Measurements from ENCODE around the gene KYNU.
A peak's percentile ranks its signal among the peaks of the same experiment; 100 is the strongest.

KYNU gene

GRCh38 chr2:142973822-142974207 lies 96.4 kb downstream of the KYNU start:
- no peak for DNase-seq
- Histone ChIP-seq H3K79me2 (ENCODE audit: insufficient read depth, low read length) (no peaks in the 10 kb centered on the region), H3K4me3 (ENCODE audit: low read depth in 1 of 2, low read length in 2 of 2) (no peak overlapping the region), H3K4me1 (ENCODE audit: insufficient read depth, low read length) (no peaks in the 10 kb centered on the region), H4K20me1 (ENCODE audit: insufficient read depth, low read length) (no peaks in the 10 kb centered on the region), H3K27me3 (ENCODE audit: insufficient read depth, low read length, poor library complexity) (no peaks in the 10 kb centered on the region), H3K4me2 (ENCODE audit: insufficient read depth, low read length) (no peak overlapping the region), H3K36me3 (ENCODE audit: insufficient read depth, low read length) (no peaks in the 10 kb centered on the region), H3K9me3 (ENCODE audit: insufficient read depth, low read length, severe bottlenecking) (no peaks in the 10 kb centered on the region), H3K9ac (ENCODE audit: low read depth, low read length) (no peak overlapping the region), H2AFZ (ENCODE audit: low read depth, low read length) (no peak overlapping the region), H3K27ac (ENCODE audit: low read length) (no peak overlapping the region)
- ATAC-seq (ENCODE audit: insufficient read depth, low read depth), result peak; percentile 74
- TF ChIP-seq CTCF (IDR thresholded peaks at IDR 0.05; ENCODE audit: borderline replicate concordance, extremely low read depth, low read length, poor library complexity, severe bottlenecking) (no peak), EZH2 (IDR thresholded peaks at IDR 0.05; ENCODE audit: borderline replicate concordance, low read depth, low read length, severe bottlenecking) (no peak)

- Histone ChIP-seq H3K79me2 (ENCODE audit: insufficient read depth, low read length) (no peaks in the 10 kb centered on the region), H3K4me2 (ENCODE audit: insufficient read depth, low read length) (no peak overlapping the region), H3K4me1 (ENCODE audit: insufficient read depth, low read length) (no peaks in the 10 kb centered on the region), H3K27ac (ENCODE audit: low read length) (no peak overlapping the region), H3K9ac (ENCODE audit: low read depth, low read length) (no peak overlapping the region), H3K36me3 (ENCODE audit: insufficient read depth, low read length) (no peaks in the 10 kb centered on the region), H3K27me3 (ENCODE audit: insufficient read depth, low read length, poor library complexity) (no peaks in the 10 kb centered on the region), H3K9me3 (ENCODE audit: insufficient read depth, low read length, severe bottlenecking) (no peaks in the 10 kb centered on the region), H3K4me3 (ENCODE audit: low read depth in 1 of 2, low read length in 2 of 2) (no peak overlapping the region), H2AFZ (ENCODE audit: low read depth, low read length) (no peak overlapping the region), H4K20me1 (ENCODE audit: insufficient read depth, low read length) (no peaks in the 10 kb centered on the region)
- no peak for TF ChIP-seq CTCF (IDR thresholded peaks at IDR 0.05; ENCODE audit: borderline replicate concordance, extremely low read depth, low read length, poor library complexity, severe bottlenecking)
- no peak for TF ChIP-seq EZH2 (IDR thresholded peaks at IDR 0.05; ENCODE audit: borderline replicate concordance, low read depth, low read length, severe bottlenecking)
- DNase-seq (no peak), ATAC-seq (ENCODE audit: insufficient read depth, low read depth) (no peak)
Observed at GRCh38 chr2:142974288-142975024, 97.0 kb downstream of the KYNU start.

GRCh38 chr2:142975239-142975638 lies 97.8 kb downstream of the KYNU start:
- H3K9me3 ChIP-seq (ENCODE audit: insufficient read depth, low read length, severe bottlenecking), result no peaks in the 10 kb centered on the region
- no peaks in the 10 kb centered on the region for H3K4me1 ChIP-seq (ENCODE audit: insufficient read depth, low read length)
- H3K4me3 ChIP-seq (ENCODE audit: low read depth in 1 of 2, low read length in 2 of 2), result no peak overlapping the region
- H3K27ac ChIP-seq (ENCODE audit: low read length), result no peak overlapping the region
- H3K27me3 ChIP-seq (ENCODE audit: insufficient read depth, low read length, poor library complexity), result no peaks in the 10 kb centered on the region
- H4K20me1 ChIP-seq (ENCODE audit: insufficient read depth, low read length), result no peaks in the 10 kb centered on the region
- ATAC-seq (ENCODE audit: insufficient read depth, low read depth), result no peak
- no peak overlapping the region for H2AFZ ChIP-seq (ENCODE audit: low read depth, low read length)
- H3K9ac ChIP-seq (ENCODE audit: low read depth, low read length), result no peak overlapping the region
- no peaks in the 10 kb centered on the region for H3K79me2 ChIP-seq (ENCODE audit: insufficient read depth, low read length)
- DNase-seq, result no peak
- no peak for TF ChIP-seq EZH2 (IDR thresholded peaks at IDR 0.05; ENCODE audit: borderline replicate concordance, low read depth, low read length, severe bottlenecking)
- no peak for TF ChIP-seq CTCF (IDR thresholded peaks at IDR 0.05; ENCODE audit: borderline replicate concordance, extremely low read depth, low read length, poor library complexity, severe bottlenecking)
- no peaks in the 10 kb centered on the region for H3K36me3 ChIP-seq (ENCODE audit: insufficient read depth, low read length)
- no peak overlapping the region for H3K4me2 ChIP-seq (ENCODE audit: insufficient read depth, low read length)

Measured in DND-41 (cell line).